ENCODE results near the gene CLDN14.

CLDN14 gene

DNA sequence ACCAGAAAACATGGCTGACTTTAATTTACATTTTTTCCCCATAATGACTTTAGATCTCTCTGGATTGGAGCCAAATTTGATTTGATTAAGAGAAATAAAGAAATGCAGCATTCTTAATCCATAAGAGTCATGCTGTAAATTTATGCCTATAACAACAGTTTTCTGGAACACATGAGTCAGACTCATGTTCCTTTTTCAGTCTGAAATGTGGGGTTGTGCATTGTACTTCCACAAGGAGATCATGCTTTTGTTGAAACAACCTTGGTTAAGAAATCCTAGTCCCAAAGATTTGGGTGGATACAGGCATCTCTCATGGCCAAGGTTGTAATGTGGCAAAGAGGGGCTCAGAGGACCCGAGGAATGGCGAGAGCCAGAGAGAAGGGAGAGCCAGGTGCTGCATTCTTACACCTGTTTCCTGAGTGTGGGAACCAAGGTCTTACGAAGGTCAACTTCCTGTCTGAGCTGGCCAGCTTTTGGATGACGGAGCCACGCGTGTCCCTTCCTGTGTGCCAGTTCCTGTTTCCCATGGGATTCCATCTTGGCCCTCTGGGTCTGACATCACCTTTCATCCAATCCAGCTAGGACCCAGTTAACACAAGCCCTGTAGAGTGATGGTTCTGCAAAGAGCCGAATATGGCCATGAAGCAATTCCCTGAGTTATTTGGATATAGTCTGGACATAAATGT, 23.1 kb downstream of the CLDN14 start:
- peaks cover 19% of the 10 kb centered on the region for H3K4me1 ChIP-seq (ENCODE audit: control insufficient read depth, insufficient read depth, low read length)
- H3K4me3 ChIP-seq (ENCODE audit: low read depth, low read length), result no peak overlapping the region
- no peak overlapping the region for H3K27ac ChIP-seq (ENCODE audit: low read depth, low read length)
- no peaks in the 10 kb centered on the region for H3K36me3 ChIP-seq (ENCODE audit: control insufficient read depth, insufficient read depth, low read length)
- no peaks in the 10 kb centered on the region for H3K27me3 ChIP-seq (ENCODE audit: control insufficient read depth, insufficient read depth, low read length)
- no peak overlapping the region for H3K9ac ChIP-seq (ENCODE audit: low read length)
- H3K9me3 ChIP-seq (ENCODE audit: control insufficient read depth, insufficient read depth, low read depth, low read length), result no peaks in the 10 kb centered on the region

DNA sequence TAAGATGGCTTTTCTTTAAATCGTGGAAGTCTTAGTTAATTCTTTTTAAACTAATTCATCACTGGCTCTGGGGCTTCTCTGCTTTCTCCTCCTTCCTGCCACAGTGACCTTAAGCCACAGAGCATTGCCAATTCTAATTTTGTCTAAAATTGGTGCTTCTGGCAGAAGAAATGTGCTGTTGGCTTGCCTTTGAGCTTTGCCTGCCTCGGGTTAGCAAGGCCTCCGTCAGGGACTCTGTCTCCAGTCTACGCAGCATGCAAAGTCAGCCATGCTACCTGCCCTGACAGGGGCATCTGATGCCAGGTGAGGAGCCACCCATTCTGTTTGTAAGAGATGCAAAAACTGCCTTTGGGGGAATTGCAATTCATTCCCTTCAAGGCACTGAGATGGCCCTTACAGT, 25.2 kb downstream of the CLDN14 start:
- Histone ChIP-seq H3K27ac (ENCODE audit: low read depth, low read length) (no peak overlapping the region), H3K9ac (ENCODE audit: low read length) (no peak overlapping the region), H3K9me3 (ENCODE audit: control insufficient read depth, insufficient read depth, low read depth, low read length) (no peaks in the 10 kb centered on the region), H3K4me1 (ENCODE audit: control insufficient read depth, insufficient read depth, low read length) (peaks cover 19% of the 10 kb centered on the region), H3K36me3 (ENCODE audit: control insufficient read depth, insufficient read depth, low read length) (no peaks in the 10 kb centered on the region), H3K27me3 (ENCODE audit: control insufficient read depth, insufficient read depth, low read length) (no peaks in the 10 kb centered on the region), H3K4me3 (ENCODE audit: low read depth, low read length) (no peak overlapping the region)

DNA sequence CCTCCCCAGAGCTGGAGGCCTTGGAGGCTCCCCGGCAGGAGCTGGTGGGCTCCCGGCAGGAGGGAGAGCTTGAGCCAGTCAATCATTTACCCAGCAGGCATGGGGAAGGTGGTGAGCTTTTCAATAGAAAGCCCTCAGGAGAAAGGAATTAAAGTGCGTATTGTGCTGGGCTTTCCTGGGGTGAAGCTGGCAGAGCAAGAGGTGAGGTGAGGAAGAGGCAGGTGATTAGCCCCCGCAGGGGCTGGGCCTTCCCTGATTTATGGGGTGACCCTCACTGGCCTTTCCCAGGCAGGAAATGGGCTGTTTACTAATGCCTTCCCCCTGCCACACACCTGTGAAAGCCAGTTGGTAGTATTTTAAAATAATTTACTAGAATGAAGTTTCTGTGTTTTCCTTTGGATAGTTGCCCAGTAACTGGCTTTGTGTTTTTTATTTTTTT, 25.8 kb downstream of the CLDN14 start:
- no peak overlapping the region for H3K27ac ChIP-seq (ENCODE audit: low read depth, low read length)
- H3K36me3 ChIP-seq (ENCODE audit: control insufficient read depth, insufficient read depth, low read length), result no peaks in the 10 kb centered on the region
- H3K4me1 ChIP-seq (ENCODE audit: control insufficient read depth, insufficient read depth, low read length), result peaks cover 19% of the 10 kb centered on the region
- no peaks in the 10 kb centered on the region for H3K9me3 ChIP-seq (ENCODE audit: control insufficient read depth, insufficient read depth, low read depth, low read length)
- no peak overlapping the region for H3K4me3 ChIP-seq (ENCODE audit: low read depth, low read length)
- H3K9ac ChIP-seq (ENCODE audit: low read length), result no peak overlapping the region
- no peaks in the 10 kb centered on the region for H3K27me3 ChIP-seq (ENCODE audit: control insufficient read depth, insufficient read depth, low read length)

DNA sequence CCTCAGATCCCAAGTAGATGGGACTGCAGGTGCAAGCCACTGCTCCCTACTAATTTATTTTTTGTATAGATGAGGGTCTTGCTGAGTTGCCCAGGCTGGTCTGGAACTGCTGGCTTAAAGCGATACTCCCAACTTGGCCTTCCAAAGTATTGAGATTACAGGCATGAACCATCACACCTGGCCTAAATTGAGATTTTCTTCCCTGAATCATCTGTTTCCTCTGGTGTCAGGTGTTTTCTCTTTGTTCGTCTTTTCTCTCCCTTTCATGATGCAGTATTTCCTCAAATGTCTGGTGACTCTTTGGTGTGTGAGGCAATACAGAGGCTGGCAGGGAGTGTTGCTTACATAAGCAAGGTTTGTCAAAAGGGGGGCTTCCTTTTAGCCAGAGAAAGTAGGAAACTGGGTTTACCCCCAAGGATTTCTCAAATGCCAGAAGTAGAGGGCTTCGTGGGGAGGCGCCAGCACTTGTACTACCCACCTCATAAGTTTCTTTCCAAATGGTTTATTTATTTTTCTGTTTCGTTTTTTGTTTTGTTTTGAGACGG, 27.6 kb downstream of the CLDN14 start:
- no peaks in the 10 kb centered on the region for H3K27me3 ChIP-seq (ENCODE audit: control insufficient read depth, insufficient read depth, low read length)

DNA sequence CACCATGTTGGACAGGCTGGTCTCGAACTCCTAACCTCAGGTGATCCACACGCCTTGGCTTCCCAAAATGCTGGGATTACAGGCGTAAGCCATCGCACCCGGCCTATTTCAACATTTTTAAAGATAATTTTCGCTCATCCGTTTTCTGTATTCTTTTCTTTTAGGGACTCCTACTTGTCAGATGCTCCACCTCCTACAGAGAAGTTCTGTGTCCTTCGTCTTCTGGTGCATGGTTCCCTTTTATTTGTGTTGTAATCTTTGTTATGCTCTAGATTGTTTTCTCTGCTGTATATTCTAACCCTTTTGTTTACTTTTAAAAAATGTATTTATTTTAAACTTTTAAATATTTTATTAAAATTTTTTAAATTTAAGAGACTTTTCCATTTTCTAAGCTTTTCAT, 28.4 kb downstream of the CLDN14 start:
- Histone ChIP-seq H3K9ac (ENCODE audit: low read length) (no peak overlapping the region), H3K4me3 (ENCODE audit: low read depth, low read length) (no peak overlapping the region), H3K9me3 (ENCODE audit: control insufficient read depth, insufficient read depth, low read depth, low read length) (no peaks in the 10 kb centered on the region), H3K4me1 (ENCODE audit: control insufficient read depth, insufficient read depth, low read length) (peaks cover 19% of the 10 kb centered on the region), H3K27me3 (ENCODE audit: control insufficient read depth, insufficient read depth, low read length) (no peaks in the 10 kb centered on the region), H3K27ac (ENCODE audit: low read depth, low read length) (no peak overlapping the region), H3K36me3 (ENCODE audit: control insufficient read depth, insufficient read depth, low read length) (no peaks in the 10 kb centered on the region)

More for the DNA sequence above, 27.6 kb downstream of the CLDN14 start:
- H3K4me1 ChIP-seq (ENCODE audit: control insufficient read depth, insufficient read depth, low read length), result peaks cover 19% of the 10 kb centered on the region
- no peak overlapping the region for H3K9ac ChIP-seq (ENCODE audit: low read length)
- H3K27ac ChIP-seq (ENCODE audit: low read depth, low read length), result no peak overlapping the region
- no peaks in the 10 kb centered on the region for H3K36me3 ChIP-seq (ENCODE audit: control insufficient read depth, insufficient read depth, low read length)
- H3K9me3 ChIP-seq (ENCODE audit: control insufficient read depth, insufficient read depth, low read depth, low read length), result no peaks in the 10 kb centered on the region
- no peak overlapping the region for H3K4me3 ChIP-seq (ENCODE audit: low read depth, low read length)

DNA sequence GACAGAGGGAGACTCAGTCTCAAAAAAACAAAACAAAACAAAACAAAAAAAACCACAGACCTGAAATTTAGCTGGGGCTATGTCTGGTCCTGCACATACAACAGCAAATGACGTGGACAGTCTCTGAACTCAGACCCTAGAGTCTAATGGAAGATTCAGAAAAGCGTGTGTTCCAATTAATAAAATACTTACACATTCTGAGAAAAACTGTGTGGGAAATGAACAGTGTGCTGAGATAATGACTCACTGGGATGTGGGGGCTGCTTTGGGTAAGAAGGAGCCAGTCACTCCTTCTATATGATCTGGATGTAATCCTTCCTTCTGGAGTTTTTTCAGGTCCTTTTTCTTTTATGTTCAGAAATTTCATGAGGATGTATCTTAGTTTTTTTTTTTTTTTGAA, 29.4 kb downstream of the CLDN14 start:
- H3K27ac ChIP-seq (ENCODE audit: low read depth, low read length), result no peak overlapping the region
- no peak overlapping the region for H3K9ac ChIP-seq (ENCODE audit: low read length)
- H3K9me3 ChIP-seq (ENCODE audit: control insufficient read depth, insufficient read depth, low read depth, low read length), result no peaks in the 10 kb centered on the region
- no peak overlapping the region for H3K4me3 ChIP-seq (ENCODE audit: low read depth, low read length)
- H3K36me3 ChIP-seq (ENCODE audit: control insufficient read depth, insufficient read depth, low read length), result no peaks in the 10 kb centered on the region
- peaks cover 21% of the 10 kb centered on the region for H3K4me1 ChIP-seq (ENCODE audit: control insufficient read depth, insufficient read depth, low read length)
- H3K27me3 ChIP-seq (ENCODE audit: control insufficient read depth, insufficient read depth, low read length), result no peaks in the 10 kb centered on the region

DNA sequence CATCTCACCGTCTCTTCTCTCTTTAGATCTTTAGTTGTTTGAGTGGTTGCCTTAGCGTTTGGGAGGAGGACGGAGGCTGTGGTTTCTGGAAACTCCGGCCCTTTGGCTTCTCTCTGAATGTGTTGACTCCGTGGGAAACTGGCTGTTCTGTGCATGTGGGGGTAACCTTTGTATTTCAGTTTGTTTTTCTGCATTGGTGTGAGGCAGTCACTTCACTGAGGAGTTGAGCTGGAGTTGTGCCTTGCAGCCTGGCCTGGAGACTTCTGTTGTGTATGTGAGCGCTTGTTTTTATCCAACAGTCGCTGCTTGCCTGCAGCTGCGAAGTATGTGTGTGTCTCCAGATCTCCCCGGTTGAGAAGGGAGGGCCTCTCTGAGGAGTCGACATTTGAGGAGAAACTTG, 33.6 kb downstream of the CLDN14 start:
- Histone ChIP-seq H3K9ac (ENCODE audit: low read length) (no peak overlapping the region), H3K9me3 (ENCODE audit: control insufficient read depth, insufficient read depth, low read depth, low read length) (no peaks in the 10 kb centered on the region), H3K4me3 (ENCODE audit: low read depth, low read length) (no peak overlapping the region), H3K36me3 (ENCODE audit: control insufficient read depth, insufficient read depth, low read length) (no peaks in the 10 kb centered on the region), H3K27ac (ENCODE audit: low read depth, low read length) (no peak overlapping the region), H3K27me3 (ENCODE audit: control insufficient read depth, insufficient read depth, low read length) (no peaks in the 10 kb centered on the region), H3K4me1 (ENCODE audit: control insufficient read depth, insufficient read depth, low read length) (0 out of 2 replicates have a peak, but pooled peaks cover 2% of the 10 kb centered on the region)

DNA sequence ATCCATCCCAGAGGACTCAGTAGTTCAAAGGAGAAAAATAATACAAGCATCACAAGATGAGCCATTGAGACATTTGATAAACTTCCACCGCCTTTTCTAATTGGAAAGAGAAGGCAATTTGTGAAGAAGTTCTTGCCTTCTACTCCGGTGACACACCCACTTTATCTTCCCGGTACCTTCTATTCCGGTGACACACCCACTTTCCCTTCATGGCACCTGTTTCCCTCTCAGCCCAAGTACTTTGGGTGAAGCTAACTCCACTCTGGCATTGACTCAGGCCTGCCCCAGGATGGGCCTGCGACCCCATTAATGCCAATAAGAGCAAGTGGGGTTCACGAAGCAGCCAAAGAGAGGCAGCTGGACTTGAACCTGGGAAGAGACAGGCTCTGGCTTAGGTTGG, 38.2 kb downstream of the CLDN14 start:
- Histone ChIP-seq H3K4me1 (ENCODE audit: control insufficient read depth, insufficient read depth, low read length) (0 out of 2 replicates have a peak, but pooled peaks cover 2% of the 10 kb centered on the region), H3K27me3 (ENCODE audit: control insufficient read depth, insufficient read depth, low read length) (no peaks in the 10 kb centered on the region), H3K4me3 (ENCODE audit: low read depth, low read length) (no peak overlapping the region), H3K36me3 (ENCODE audit: control insufficient read depth, insufficient read depth, low read length) (no peaks in the 10 kb centered on the region), H3K9me3 (ENCODE audit: control insufficient read depth, insufficient read depth, low read depth, low read length) (no peaks in the 10 kb centered on the region), H3K9ac (ENCODE audit: low read length) (no peak overlapping the region), H3K27ac (ENCODE audit: low read depth, low read length) (no peak overlapping the region)

DNA sequence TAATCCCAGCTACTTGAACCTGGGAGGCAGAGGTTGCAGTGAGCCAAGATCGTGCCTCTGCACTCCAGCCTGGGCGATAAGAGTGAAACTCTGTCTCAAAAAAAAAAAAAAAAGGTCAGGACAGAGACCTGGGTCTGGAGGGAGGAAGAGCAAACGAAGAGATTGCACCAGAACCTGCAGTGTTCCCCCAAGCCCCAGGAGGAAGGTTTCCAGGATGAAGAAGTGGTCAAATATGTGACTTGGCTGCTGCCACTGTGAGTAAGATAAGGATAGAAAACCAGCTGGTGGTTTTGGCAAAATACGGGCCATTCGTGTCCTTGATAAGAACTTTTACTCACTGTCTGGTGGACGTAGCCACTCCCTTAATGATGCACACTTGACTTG, 42.2 kb downstream of the CLDN14 start:
- Histone ChIP-seq H3K27me3 (ENCODE audit: control insufficient read depth, insufficient read depth, low read length) (no peaks in the 10 kb centered on the region), H3K4me1 (ENCODE audit: control insufficient read depth, insufficient read depth, low read length) (peaks cover 6% of the 10 kb centered on the region; the same call in 1 of the 2 replicates), H3K9ac (ENCODE audit: low read length) (no peak overlapping the region), H3K36me3 (ENCODE audit: control insufficient read depth, insufficient read depth, low read length) (no peaks in the 10 kb centered on the region), H3K27ac (ENCODE audit: low read depth, low read length) (no peak overlapping the region), H3K9me3 (ENCODE audit: control insufficient read depth, insufficient read depth, low read depth, low read length) (no peaks in the 10 kb centered on the region), H3K4me3 (ENCODE audit: low read depth, low read length) (no peak overlapping the region)

DNA sequence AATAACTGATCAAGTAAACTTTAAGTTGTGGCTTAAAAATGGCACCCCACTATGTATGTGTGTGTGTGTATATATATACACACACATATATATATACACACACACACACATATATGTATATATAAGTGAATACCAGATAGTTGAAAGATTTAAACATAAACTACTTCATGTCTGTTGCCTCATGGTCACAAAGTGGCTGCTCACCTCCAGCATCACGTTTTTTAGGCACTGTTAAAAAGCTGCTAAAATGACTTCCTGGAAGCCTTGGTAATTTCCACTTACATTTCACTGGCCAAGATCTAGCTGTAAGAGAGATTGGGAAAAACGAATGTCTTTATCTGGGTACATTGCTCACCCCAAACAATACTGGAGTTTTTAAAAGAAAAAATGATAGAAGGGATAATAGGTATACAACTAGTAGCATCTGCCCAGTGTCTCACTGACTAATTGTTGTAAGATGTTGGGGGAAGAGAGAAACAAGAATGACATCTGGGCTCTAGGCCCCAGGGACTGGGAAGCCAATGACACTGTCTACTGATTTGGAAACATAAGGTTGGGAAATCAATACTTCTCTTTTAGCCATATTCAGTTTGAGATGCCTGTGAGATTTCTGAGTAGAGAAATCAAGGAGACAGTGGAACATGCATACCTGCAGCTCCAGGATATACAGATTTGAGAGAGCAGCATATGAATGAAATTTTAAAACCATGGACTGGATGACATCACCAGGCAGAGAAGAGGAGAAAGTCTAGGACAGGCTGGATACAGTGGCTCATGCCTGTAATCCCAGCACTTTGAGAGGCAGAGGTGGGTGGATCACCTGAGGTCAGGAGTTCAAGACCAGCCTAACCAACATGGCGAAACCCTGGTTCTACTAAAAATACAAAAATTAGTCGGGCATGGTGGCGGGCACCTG, 42.8 kb downstream of the CLDN14 start:
- Histone ChIP-seq H3K27ac (ENCODE audit: low read depth, low read length) (no peak overlapping the region), H3K27me3 (ENCODE audit: control insufficient read depth, insufficient read depth, low read length) (no peaks in the 10 kb centered on the region), H3K36me3 (ENCODE audit: control insufficient read depth, insufficient read depth, low read length) (no peaks in the 10 kb centered on the region), H3K9me3 (ENCODE audit: control insufficient read depth, insufficient read depth, low read depth, low read length) (no peaks in the 10 kb centered on the region), H3K4me1 (ENCODE audit: control insufficient read depth, insufficient read depth, low read length) (peaks cover 6% of the 10 kb centered on the region; the same call in 1 of the 2 replicates), H3K4me3 (ENCODE audit: low read depth, low read length) (no peak overlapping the region), H3K9ac (ENCODE audit: low read length) (no peak overlapping the region)

DNA sequence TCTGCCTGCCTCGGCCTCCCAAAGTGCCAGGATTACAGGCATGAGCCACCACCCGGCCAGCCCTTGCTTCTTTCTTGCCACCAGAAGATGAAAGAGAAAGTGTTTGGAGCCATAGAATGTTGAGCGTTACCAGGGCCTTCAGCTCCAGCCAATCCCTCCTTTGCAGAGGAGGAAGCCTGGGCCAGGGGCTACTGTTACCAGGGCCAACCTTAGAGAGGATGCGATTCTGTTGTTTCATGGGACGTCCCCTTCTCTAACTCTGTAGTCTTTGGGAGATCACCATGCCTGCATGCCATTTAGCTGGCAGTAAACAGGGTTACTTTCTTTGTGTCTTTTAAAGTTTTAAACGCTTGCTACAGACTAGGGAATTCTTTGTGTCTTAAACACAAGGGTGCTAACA, 45.8 kb downstream of the CLDN14 start:
- H3K9ac ChIP-seq (ENCODE audit: low read length), result no peak overlapping the region
- H3K4me1 ChIP-seq (ENCODE audit: control insufficient read depth, insufficient read depth, low read length), result peaks cover 15% of the 10 kb centered on the region
- H3K4me3 ChIP-seq (ENCODE audit: low read depth, low read length), result no peak overlapping the region
- no peak overlapping the region for H3K27ac ChIP-seq (ENCODE audit: low read depth, low read length)
- no peaks in the 10 kb centered on the region for H3K27me3 ChIP-seq (ENCODE audit: control insufficient read depth, insufficient read depth, low read length)
- no peaks in the 10 kb centered on the region for H3K36me3 ChIP-seq (ENCODE audit: control insufficient read depth, insufficient read depth, low read length)
- H3K9me3 ChIP-seq (ENCODE audit: control insufficient read depth, insufficient read depth, low read depth, low read length), result no peaks in the 10 kb centered on the region

Measured in HUES6 (cell line).